ENCODE results near the gene CFAP45.

Gene CFAP45, protein sequence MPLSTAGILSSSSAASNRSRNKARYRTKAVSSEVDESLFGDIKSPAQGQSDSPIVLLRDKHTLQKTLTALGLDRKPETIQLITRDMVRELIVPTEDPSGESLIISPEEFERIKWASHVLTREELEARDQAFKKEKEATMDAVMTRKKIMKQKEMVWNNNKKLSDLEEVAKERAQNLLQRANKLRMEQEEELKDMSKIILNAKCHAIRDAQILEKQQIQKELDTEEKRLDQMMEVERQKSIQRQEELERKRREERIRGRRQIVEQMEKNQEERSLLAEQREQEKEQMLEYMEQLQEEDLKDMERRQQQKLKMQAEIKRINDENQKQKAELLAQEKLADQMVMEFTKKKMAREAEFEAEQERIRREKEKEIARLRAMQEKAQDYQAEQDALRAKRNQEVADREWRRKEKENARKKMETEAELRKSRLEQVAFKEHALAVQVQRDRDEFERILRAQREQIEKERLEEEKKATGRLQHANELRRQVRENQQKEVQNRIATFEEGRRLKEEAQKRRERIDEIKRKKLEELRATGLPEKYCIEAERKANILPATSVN

GRCh38 chr1:159900086-159900680 lies at the start of gene CFAP45:
Gene CFAP45, minus strand, starts transcription at chr1:159900165. Its CDS starts 67 bp downstream, at chr1:159900098.
- peak; percentile 74 for DNase-seq (ENCODE audit: low read depth)

DNA sequence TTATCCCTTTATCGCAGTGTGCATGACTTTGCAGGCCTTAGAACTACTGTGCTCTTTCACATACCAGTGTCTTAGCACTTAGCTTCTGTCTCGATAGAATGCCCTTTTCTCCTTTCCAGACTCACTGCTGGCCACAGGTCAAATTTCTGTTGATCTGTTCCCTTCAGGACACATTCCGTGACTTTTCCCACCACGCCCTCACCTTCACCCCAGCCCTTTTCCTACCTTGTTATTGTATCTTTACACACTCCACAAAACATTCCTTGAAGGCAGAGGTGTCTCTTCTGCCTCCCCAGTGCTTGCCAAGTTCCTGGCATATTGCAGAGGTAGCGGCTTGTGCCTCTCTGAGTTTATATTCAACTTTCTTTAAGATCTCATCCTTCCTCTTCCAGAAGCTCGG lies 49.2 kb upstream of the CFAP45 start:
- no peak for DNase-seq (ENCODE audit: low read depth)

- DNase-seq (ENCODE audit: low read depth) = no peak
Observed at GRCh38 chr1:159947942-159948341, 48.0 kb upstream of the CFAP45 start.

DNA sequence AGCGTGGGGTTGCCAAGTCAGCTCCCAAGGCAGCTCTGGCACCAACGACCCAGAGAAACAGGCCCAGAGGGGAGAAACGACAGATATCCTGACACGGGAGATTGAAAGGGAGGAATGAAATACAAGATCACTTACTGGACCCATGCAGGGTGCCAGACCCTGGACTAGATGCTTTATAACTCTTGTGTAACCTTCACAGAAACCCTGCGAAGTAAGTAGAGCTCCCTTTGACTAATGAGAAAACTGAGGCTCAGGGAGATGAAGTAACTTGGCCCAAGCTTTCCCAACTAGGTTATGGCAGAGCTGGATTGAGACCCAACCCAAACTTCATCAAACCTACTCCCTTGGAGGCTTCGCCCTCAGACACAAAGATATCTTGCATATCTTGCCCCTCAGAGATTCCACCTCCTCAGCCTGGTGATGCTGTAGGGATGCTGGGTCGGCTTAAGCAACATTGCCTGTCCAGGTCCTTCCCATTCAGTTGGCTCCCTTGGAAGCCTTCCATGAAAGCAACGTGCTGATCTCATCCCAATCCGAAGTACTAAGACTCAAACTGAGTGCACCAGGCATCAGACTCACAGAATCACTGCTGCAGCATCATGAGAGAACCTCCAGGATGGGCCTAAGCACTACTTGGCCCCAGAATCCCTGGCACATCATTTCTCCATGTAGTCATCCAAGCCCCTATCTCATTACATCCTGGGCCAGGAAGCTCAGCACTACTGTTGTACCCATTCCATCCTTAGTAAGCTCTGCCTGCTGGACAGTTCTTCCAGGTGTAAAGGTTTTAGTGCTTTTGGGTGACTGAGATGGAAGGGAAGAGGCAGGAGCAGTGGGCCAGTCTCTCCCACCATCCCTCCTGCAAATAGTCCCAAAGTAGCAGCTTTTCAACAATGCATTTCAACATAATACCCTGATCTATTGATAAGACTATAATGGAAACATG lies 46.5 kb upstream of the CFAP45 start:
- DNase-seq (ENCODE audit: low read depth) = no peak

GRCh38 chr1:159945483-159946241 lies 45.7 kb upstream of the CFAP45 start, which contains the start of gene IGSF9:
Gene IGSF9, minus strand, starts transcription at chr1:159945613. Its CDS starts 2,159 bp downstream, at chr1:159943454.
- DNase-seq (ENCODE audit: low read depth) = peak; percentile 54

GRCh38 chr1:159944623-159945455 lies 44.9 kb upstream of the CFAP45 start:
- DNase-seq (ENCODE audit: low read depth) = peak; percentile 82

DNA sequence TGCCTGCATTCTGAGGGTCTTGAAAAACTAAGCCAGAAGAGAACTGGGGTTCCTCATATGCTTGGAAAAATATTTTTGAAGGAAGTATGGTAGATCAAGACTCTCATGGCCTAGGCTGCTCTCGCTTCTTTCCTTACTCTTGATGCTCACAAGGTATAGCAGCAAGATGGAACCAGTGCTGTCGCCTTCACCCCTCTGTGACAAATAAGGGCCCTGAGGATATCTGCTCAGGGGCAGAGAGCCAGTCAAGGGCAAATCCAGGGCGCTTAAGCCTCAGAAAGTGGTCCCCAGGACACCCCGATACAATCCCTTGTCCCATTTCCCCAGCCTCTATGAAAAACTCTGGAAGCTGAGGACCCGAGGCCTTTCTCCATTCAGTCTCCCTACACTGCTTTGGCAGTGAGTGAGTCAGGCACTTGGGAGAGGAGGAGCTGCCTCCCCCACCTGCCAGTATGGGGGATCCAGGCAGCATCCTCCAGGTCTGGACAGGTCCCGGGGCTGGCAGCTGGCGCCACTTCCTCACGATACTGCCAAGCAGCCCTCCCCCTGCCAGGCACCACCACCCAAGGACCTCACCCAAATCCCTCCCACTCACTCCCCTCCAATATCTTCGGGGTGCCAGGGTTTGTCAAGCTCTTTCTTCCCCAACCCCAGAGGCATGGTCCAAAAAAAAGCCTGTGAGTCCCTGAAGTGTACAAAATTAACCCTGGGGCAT lies 44.1 kb upstream of the CFAP45 start:
- no peak for DNase-seq (ENCODE audit: low read depth)

- DNase-seq (ENCODE audit: low read depth) = no peak
Observed at GRCh38 chr1:159943278-159943640, 43.3 kb upstream of the CFAP45 start.

DNA sequence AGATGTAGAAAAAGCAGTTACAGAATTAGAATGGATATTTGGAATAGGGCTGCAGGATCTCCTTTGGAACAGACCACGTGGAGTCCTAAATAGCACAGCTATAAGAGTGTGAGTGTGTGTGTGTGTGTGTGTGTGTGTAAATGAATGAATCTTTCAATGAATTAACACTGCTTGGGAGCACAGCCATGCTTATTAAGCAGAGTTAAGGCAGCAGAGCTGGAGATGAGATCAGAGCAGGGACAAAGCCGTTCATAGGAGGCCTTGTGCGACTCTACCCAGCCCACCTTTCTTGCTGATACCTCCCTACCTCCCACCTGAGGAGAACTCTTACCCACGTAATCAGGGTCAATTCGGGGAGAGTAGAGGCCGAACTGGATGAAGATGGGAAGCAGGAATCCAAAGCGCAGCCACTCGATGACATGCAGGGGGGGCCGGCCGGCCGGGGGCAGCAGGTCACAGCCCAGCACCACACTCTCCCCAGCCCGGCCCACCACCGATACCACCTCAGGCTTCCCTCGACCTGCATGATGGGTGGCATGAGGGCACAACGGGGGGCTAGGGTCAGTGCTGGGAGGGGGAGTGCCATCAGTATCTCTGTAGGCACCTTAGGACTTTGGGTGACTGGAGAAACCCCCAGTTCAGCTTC lies 42.8 kb upstream of the CFAP45 start:
- no peak for DNase-seq (ENCODE audit: low read depth)

GRCh38 chr1:159941591-159942560 lies 41.9 kb upstream of the CFAP45 start:
- DNase-seq (ENCODE audit: low read depth) = no peak

DNA sequence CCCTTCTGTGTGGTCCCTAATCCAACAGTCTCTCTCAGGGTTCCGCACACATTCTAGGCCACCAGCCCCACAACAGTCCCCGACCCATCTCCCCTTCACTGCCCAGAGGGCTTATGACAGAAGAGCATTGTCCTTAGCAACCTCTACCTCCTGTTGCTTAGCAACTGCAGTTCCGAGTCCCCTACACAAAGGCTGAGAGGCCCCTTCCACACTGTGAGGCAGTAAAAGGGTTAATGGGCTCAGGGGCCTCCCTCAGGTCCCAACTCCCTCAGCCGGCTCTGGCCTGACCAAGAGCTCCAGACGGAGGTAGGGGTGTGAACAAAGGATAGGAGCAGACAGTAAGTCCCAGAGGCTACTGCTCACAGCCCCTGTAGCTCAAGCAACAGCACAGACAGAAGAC lies 41.2 kb upstream of the CFAP45 start:
- no peak for DNase-seq (ENCODE audit: low read depth)

DNA sequence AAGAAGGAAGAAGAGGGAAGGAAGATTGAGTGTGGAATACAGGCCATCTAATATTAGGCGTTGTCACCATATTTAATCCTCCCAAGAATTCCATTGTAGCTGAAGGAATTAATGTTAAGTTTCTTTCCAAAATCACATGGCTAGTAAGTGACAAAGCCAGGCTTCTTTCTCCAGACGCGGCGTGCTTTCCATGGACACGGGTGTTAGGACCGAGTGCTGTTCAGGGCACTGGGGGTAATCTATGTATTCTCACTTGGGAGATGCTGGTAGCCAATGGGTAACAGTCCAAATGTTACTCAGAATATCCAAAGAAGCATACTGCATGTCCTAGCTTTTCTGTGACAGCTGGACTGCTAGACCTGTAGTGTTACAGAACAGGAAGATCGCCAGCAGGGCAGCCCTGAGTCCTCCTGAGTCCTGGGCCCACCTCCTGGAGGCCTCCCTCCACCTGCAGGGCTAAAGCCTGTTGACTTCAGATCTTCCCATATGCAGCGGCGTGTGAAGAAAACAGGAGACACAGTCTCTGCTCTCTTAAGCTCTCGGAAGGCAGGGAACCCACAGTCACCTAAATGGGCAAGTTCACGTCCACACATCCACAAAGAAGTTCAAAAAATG lies 40.1 kb upstream of the CFAP45 start:
- no peak for DNase-seq (ENCODE audit: low read depth)

- no peak for DNase-seq (ENCODE audit: low read depth)
Observed at GRCh38 chr1:159939678-159940002, 39.7 kb upstream of the CFAP45 start.

GRCh38 chr1:159938905-159939677 lies 39.1 kb upstream of the CFAP45 start:
- no peak for DNase-seq (ENCODE audit: low read depth)

DNA sequence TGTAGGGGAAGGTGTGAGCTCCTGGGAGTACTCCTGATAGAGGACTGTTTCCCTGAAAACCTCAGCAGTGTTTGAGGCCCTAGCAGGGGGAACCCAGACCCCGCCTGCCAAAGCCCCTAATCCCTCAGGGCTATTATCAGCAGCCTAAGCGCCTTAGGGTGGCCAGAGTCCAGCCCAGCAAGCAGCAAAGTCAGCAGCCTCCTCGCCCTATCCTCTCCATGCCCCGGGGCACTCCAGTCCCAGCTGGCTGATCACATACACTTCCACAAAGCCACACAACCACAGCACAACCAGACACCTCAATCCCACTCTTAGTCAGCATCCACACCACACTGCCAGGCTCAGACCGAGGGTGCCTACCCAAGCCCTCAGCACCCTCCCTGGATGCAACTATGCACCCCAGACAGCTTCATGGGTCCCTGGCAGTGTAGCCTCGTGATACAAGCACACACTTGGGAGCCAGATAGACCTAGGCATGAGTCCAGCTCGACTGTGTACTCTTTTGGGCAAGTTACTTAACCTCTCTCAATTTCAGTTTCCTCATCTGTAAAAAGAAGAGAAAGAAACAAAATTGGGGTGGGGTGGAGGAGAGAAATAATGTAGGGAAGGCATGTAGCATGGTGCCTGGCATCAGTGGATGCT lies 38.4 kb upstream of the CFAP45 start:
- no peak for DNase-seq (ENCODE audit: low read depth)

DNA sequence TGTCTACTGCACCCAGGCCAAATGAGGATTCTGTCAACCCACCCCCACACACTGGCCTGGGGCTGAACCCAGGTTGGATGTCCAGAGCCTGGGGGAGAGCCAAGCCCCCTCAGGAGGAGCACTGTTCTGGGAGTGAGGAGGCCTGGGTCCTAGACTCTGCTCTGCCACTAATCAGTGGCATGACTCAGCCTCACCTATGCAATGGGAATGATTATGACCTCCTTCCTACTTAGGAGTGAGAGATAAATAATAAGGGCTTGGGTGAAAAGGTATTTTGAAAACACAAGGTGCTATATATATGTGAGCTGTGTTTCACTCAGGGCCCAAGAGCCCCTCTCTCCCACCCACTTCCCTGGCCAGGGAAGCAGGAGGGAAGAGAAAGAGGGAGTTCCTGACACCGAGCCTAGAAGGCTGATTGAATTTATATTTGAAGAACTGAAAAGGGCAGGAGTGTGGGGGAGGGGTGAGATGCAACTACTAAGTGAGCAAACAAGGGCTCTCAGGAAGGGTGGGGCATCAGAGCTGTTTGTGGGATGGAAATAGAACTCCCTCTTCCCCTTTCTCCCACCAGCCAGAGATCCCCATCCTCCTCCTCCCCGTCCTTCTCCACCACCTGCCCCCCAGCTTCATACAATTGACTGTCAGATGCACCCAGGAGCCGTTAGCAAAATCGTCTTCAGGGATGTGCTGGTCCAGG lies 37.2 kb upstream of the CFAP45 start:
- no peak for DNase-seq (ENCODE audit: low read depth)
